Keratinocyte (primary cell): ENCODE data around the gene MAP3K4.

Source experiments
- EZH2 ChIP-seq: IDR thresholded peaks from one replicate; pipeline ENCODE4 v1.6.1; 2012; ENCODE audit warnings: inconsistent platforms, mild to moderate bottlenecking, low read length, moderate library complexity
- TF ChIP-seq, protein P1 (sequence below), 3 experiments: IDR thresholded peaks in 1 of 3; conservative IDR thresholded peaks in 1 of 3; optimal IDR thresholded peaks in 1 of 3; 2 replicates in 2 of 3; 3 replicates in 1 of 3; pipeline versions ENCODE3 to v1.5.1; 2011; ENCODE audit warnings: low read length in 3 of 3, mild to moderate bottlenecking in 3 of 3, moderate library complexity in 2 of 3, control low read depth in 1 of 3, inconsistent platforms in 1 of 3; ENCODE audit not compliant: insufficient read depth in 2 of 3; ENCODE audit errors: extremely low read depth in 1 of 3

GRCh38 chr6:161056451-161056850, 64.9 kb downstream of the MAP3K4 start:
- TF ChIP-seq, protein P1, sequence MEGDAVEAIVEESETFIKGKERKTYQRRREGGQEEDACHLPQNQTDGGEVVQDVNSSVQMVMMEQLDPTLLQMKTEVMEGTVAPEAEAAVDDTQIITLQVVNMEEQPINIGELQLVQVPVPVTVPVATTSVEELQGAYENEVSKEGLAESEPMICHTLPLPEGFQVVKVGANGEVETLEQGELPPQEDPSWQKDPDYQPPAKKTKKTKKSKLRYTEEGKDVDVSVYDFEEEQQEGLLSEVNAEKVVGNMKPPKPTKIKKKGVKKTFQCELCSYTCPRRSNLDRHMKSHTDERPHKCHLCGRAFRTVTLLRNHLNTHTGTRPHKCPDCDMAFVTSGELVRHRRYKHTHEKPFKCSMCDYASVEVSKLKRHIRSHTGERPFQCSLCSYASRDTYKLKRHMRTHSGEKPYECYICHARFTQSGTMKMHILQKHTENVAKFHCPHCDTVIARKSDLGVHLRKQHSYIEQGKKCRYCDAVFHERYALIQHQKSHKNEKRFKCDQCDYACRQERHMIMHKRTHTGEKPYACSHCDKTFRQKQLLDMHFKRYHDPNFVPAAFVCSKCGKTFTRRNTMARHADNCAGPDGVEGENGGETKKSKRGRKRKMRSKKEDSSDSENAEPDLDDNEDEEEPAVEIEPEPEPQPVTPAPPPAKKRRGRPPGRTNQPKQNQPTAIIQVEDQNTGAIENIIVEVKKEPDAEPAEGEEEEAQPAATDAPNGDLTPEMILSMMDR (optimal IDR thresholded peaks at IDR 0.05 in 1 of 3, IDR thresholded peaks at IDR 0.05 in 1 of 3, conservative IDR thresholded peaks at IDR 0.05 in 1 of 3; ENCODE audit: extremely low read depth in 1 of 3, insufficient read depth in 2 of 3, low read length in 3 of 3): no peak
- no peak for TF ChIP-seq EZH2
